HUDEP-2 (cell line): Measurements from ENCODE around the gene ADAMTSL1.

Experiments used
- DNase-seq, 76 experiments: peaks; one replicate each; lab custom pipeline; 2025; ENCODE audit not compliant: unreplicated experiment in 76 of 76; lab: John Stamatoyannopoulos, UW

ADAMTSL1 gene

GRCh38 chr9:18495065-18495464 lies 21.1 kb downstream of the ADAMTSL1 start:
- DNase-seq: no peak

GRCh38 chr9:18496256-18497000 lies 22.5 kb downstream of the ADAMTSL1 start:
- no peak for DNase-seq

GRCh38 chr9:18499062-18499461 lies 25.1 kb downstream of the ADAMTSL1 start:
- no peak for DNase-seq

GRCh38 chr9:18499980-18500379 lies 26.0 kb downstream of the ADAMTSL1 start:
- DNase-seq: no peak

- DNase-seq: no peak
These were observed 26.5 kb downstream of the ADAMTSL1 start for GRCh38 chr9:18500451-18500850.

- DNase-seq: no peak
These were observed 28.0 kb downstream of the ADAMTSL1 start for GRCh38 chr9:18501949-18502348.

- no peak for DNase-seq
These were observed 28.6 kb downstream of the ADAMTSL1 start for GRCh38 chr9:18502546-18502945.

GRCh38 chr9:18504707-18505106 lies 30.8 kb downstream of the ADAMTSL1 start:
- DNase-seq: no peak

GRCh38 chr9:18507151-18507550 lies 33.2 kb downstream of the ADAMTSL1 start:
- no peak for DNase-seq

GRCh38 chr9:18516514-18516913 lies 42.6 kb downstream of the ADAMTSL1 start:
- DNase-seq: no peak

- DNase-seq: no peak
These were observed 43.0 kb downstream of the ADAMTSL1 start for GRCh38 chr9:18516965-18517364.

- no peak for DNase-seq
These were observed 46.6 kb downstream of the ADAMTSL1 start for GRCh38 chr9:18520416-18521047.

- no peak for DNase-seq
These were observed 52.7 kb downstream of the ADAMTSL1 start for GRCh38 chr9:18526685-18527084.

GRCh38 chr9:18531136-18532065 lies 57.4 kb downstream of the ADAMTSL1 start:
- no peak for DNase-seq

- DNase-seq: no peak
These were observed 60.7 kb downstream of the ADAMTSL1 start for GRCh38 chr9:18534611-18535010.

GRCh38 chr9:18536554-18536953 lies 62.6 kb downstream of the ADAMTSL1 start:
- no peak for DNase-seq

GRCh38 chr9:18539203-18539693 lies 65.3 kb downstream of the ADAMTSL1 start:
- no peak for DNase-seq

- DNase-seq: no peak
These were observed 69.0 kb downstream of the ADAMTSL1 start for GRCh38 chr9:18542837-18543405.

GRCh38 chr9:18543406-18544192 lies 69.6 kb downstream of the ADAMTSL1 start:
- no peak for DNase-seq

- DNase-seq: no peak
These were observed 70.5 kb downstream of the ADAMTSL1 start for GRCh38 chr9:18544456-18544855.
